SK-N-SH treated with all-trans-retinoic acid at 6 μM for 48 hours (cell line): ENCODE results near the gene XRN1.

Source experiments
- ATAC-seq: fragments of 200-7000 bp; cut with Tn5 transposase; 3 replicates; pipeline ENCODE4 v1.9.1; 2020; ENCODE audit warnings: mild to moderate bottlenecking, moderate library complexity
- ARNTL ChIP-seq: fragments of 450-650 bp; formaldehyde crosslinking; IDR thresholded peaks from 2 replicates; pipeline ENCODE4 v1.5.0; 2020; ENCODE audit warnings: low read depth, mild to moderate bottlenecking, moderate library complexity, borderline replicate concordance
- BACH2 ChIP-seq: fragments of 250-450 bp; sonication (Bioruptor Pico); IDR thresholded peaks from 2 replicates; pipeline ENCODE4 v1.9.0; 2021; ENCODE audit warnings: mild to moderate bottlenecking, borderline replicate concordance
- CREB5 ChIP-seq: fragments of 250-450 bp; sonication (Bioruptor Pico); IDR thresholded peaks from 2 replicates; pipeline ENCODE4 v1.5.1; 2020; ENCODE audit warnings: low read depth, mild to moderate bottlenecking, moderate library complexity
- CSDC2 ChIP-seq: fragments of 250-450 bp; sonication (Bioruptor Pico); IDR thresholded peaks from 2 replicates; pipeline ENCODE4 v1.5.0; 2020; ENCODE audit warnings: mild to moderate bottlenecking, moderate library complexity
- CSRNP3 ChIP-seq: fragments of 250-450 bp; sonication (Bioruptor Pico); IDR thresholded peaks from 2 replicates; pipeline ENCODE4 v1.5.1; 2021; ENCODE audit warnings: mild to moderate bottlenecking, moderate library complexity
- GLIS3 ChIP-seq: fragments of 250-450 bp; sonication (Bioruptor Pico); IDR thresholded peaks from 2 replicates; pipeline ENCODE4 v1.5.0; 2020; ENCODE audit warnings: mild to moderate bottlenecking, moderate library complexity
- ISL1 ChIP-seq: fragments of 250-450 bp; sonication (Bioruptor Pico); IDR thresholded peaks from 2 replicates; pipeline ENCODE4 v2.1.2; 2022; ENCODE audit warnings: mild to moderate bottlenecking, moderate library complexity
- OSR1 ChIP-seq: fragments of 250-450 bp; sonication (Bioruptor Pico); IDR thresholded peaks from 2 replicates; pipeline ENCODE4 v1.8.0; 2022; ENCODE audit warnings: moderate library complexity, mild to moderate bottlenecking, inconsistent platforms
- PATZ1 ChIP-seq: fragments of 250-450 bp; sonication (Bioruptor Pico); IDR thresholded peaks from 2 replicates; pipeline ENCODE4 v1.8.0; 2020; ENCODE audit warnings: mild to moderate bottlenecking, moderate library complexity, borderline replicate concordance
- POU6F1 ChIP-seq: fragments of 250-450 bp; sonication (Bioruptor Pico); IDR thresholded peaks from 2 replicates; pipeline ENCODE4 v1.8.0; 2021; ENCODE audit warnings: low read depth, mild to moderate bottlenecking, moderate library complexity, borderline replicate concordance
- SNAI2 ChIP-seq: fragments of 250-450 bp; sonication (Bioruptor Pico); IDR thresholded peaks from 2 replicates; pipeline ENCODE4 v1.5.0; 2020; ENCODE audit warnings: mild to moderate bottlenecking, moderate library complexity
- TSHZ2 ChIP-seq: fragments of 250-450 bp; sonication (Bioruptor Pico); IDR thresholded peaks from 2 replicates; pipeline ENCODE4 v1.5.0; 2020; ENCODE audit warnings: mild to moderate bottlenecking, moderate library complexity
- ZC3H10 ChIP-seq: fragments of 250-450 bp; sonication (Bioruptor Pico); IDR thresholded peaks from 2 replicates; pipeline ENCODE4 v1.5.1; 2021; ENCODE audit warnings: mild to moderate bottlenecking, moderate library complexity
- ZFP3 ChIP-seq: fragments of 250-450 bp; sonication (Bioruptor Pico); IDR thresholded peaks from 2 replicates; pipeline ENCODE4 v1.5.0; 2020; ENCODE audit warnings: mild to moderate bottlenecking, moderate library complexity
- ZFP30 ChIP-seq: fragments of 450-650 bp; formaldehyde crosslinking; IDR thresholded peaks from 2 replicates; pipeline ENCODE4 v1.5.0; 2022; ENCODE audit warnings: mild to moderate bottlenecking, moderate library complexity
- ZNF565 ChIP-seq: fragments of 450-650 bp; formaldehyde crosslinking; conservative IDR thresholded peaks from 2 replicates; pipeline ENCODE4 v1.5.0; 2020; ENCODE audit warnings: low read depth, mild to moderate bottlenecking, moderate library complexity
- ZNF70 ChIP-seq: fragments of 450-650 bp; formaldehyde crosslinking; IDR thresholded peaks from 2 replicates; pipeline ENCODE4 v1.5.0; 2020; ENCODE audit warnings: mild to moderate bottlenecking, moderate library complexity
- ZNF8 ChIP-seq: fragments of 450-650 bp; formaldehyde crosslinking; IDR thresholded peaks from 2 replicates; pipeline ENCODE4 v1.5.0; 2020; ENCODE audit warnings: mild to moderate bottlenecking, moderate library complexity

The XRN1 gene

GRCh38 chr3:142298626-142299025 is 149.2 kb downstream of the XRN1 start (continued):
- TF ChIP-seq ARNTL: no peak

GRCh38 chr3:142296507-142296906 is 151.3 kb downstream of the XRN1 start:
- no peak for ATAC-seq
- TF ChIP-seq BACH2 (CRISPR knock-in tag) (no peak), POU6F1 (CRISPR knock-in tag) (no peak), ZNF8 (CRISPR knock-in tag) (no peak)

- no peak for ATAC-seq
- TF ChIP-seq BACH2 (CRISPR knock-in tag): no peak
- TF ChIP-seq SNAI2: no peak
- no peak for TF ChIP-seq GLIS3
- no peak for TF ChIP-seq ZNF70 (CRISPR knock-in tag)
- TF ChIP-seq OSR1: no peak
- TF ChIP-seq ZC3H10 (CRISPR knock-in tag): no peak
Measured at GRCh38 chr3:142287866-142288638, 159.8 kb downstream of the XRN1 start.

- ATAC-seq: no peak
- no peak for TF ChIP-seq ARNTL
- TF ChIP-seq SNAI2: no peak
- TF ChIP-seq ZC3H10 (CRISPR knock-in tag): no peak
- no peak for TF ChIP-seq GLIS3
- TF ChIP-seq TSHZ2 (CRISPR knock-in tag): no peak
- TF ChIP-seq OSR1: no peak
- TF ChIP-seq ZNF70 (CRISPR knock-in tag): no peak
- no peak for TF ChIP-seq ZFP3 (CRISPR knock-in tag)
- TF ChIP-seq ISL1 (CRISPR knock-in tag): no peak
Measured at GRCh38 chr3:142285083-142285517, 162.7 kb downstream of the XRN1 start.

GRCh38 chr3:142282503-142282902 is 165.3 kb downstream of the XRN1 start:
- no peak for ATAC-seq
- no peak for TF ChIP-seq ZNF70 (CRISPR knock-in tag)
- no peak for TF ChIP-seq CSRNP3 (CRISPR knock-in tag)
- no peak for TF ChIP-seq PATZ1 (CRISPR knock-in tag)
- no peak for TF ChIP-seq ISL1 (CRISPR knock-in tag)
- no peak for TF ChIP-seq OSR1
- no peak for TF ChIP-seq BACH2 (CRISPR knock-in tag)
- TF ChIP-seq ZFP30 (CRISPR knock-in tag): no peak
- no peak for TF ChIP-seq ARNTL
- no peak for TF ChIP-seq POU6F1 (CRISPR knock-in tag)
- no peak for TF ChIP-seq ZFP3 (CRISPR knock-in tag)
- TF ChIP-seq TSHZ2 (CRISPR knock-in tag): no peak
- no peak for TF ChIP-seq ZC3H10 (CRISPR knock-in tag)
- TF ChIP-seq ZNF565 (CRISPR knock-in tag): no peak
- no peak for TF ChIP-seq CSDC2
- no peak for TF ChIP-seq ZNF8 (CRISPR knock-in tag)
- no peak for TF ChIP-seq CREB5 (CRISPR knock-in tag)
- no peak for TF ChIP-seq SNAI2
